Activated CD4-positive, alpha-beta T cell treated with anti-CD3 and anti-CD28 coated beads for 36 hours (primary cell): ENCODE results near the gene B4GALNT4. TPM values are rescaled to one million over a fixed set of nuclear protein-coding genes. Genes with fewer than 3 reads are reported as not detected.
A peak's percentile ranks its signal among the peaks of the same experiment; 100 is the strongest.
"Not testable (repeated sequence)": the region's sequence is repeated elsewhere in the genome, so short reads cannot be mapped to it uniquely, and the experiment has no call there.

Experiments used
- ATAC-seq: fragments of 200-7000 bp; cut with Tn5 transposase; one replicate; pipeline ENCODE4 v1.10.0; 2021; ENCODE audit warnings: mild to moderate bottlenecking, moderate library complexity
- CTCF ChIA-PET: fragments of 350-600 bp; sonication (Branson Sonifier 250); formaldehyde crosslinking; loops from one replicate; lab custom pipeline; 2021; ENCODE audit warnings: antibody characterized with exemption; lab: Charles Lee
- POLR2A ChIA-PET: fragments of 350-600 bp; sonication (Branson Sonifier 250); formaldehyde crosslinking; loops from one replicate; lab custom pipeline; 2021; ENCODE audit warnings: antibody characterized with exemption, inconsistent platforms; lab: Charles Lee
- DNase-seq: peaks from one replicate; pipeline ENCODE4 v3.0.0-alpha.2; 2020
- H3K27ac Mint-ChIP-seq: one replicate; pipeline ENCODE4 v1.8.0; 2021; ENCODE audit warnings: mixed read lengths
- H3K27me3 Mint-ChIP-seq: one replicate; pipeline ENCODE4 v1.8.0; 2021; ENCODE audit warnings: mixed read lengths
- H3K36me3 Mint-ChIP-seq: one replicate; pipeline ENCODE4 v1.8.0; 2021; ENCODE audit warnings: low read depth, mixed read lengths
- H3K4me1 Mint-ChIP-seq: one replicate; pipeline ENCODE4 v1.8.0; 2021; ENCODE audit warnings: mixed read lengths
- H3K4me3 Mint-ChIP-seq: one replicate; pipeline ENCODE4 v1.8.0; 2021; ENCODE audit warnings: mild to moderate bottlenecking, moderate library complexity, mixed read lengths
- H3K9me3 Mint-ChIP-seq: one replicate; pipeline ENCODE4 v1.8.0; 2021; ENCODE audit warnings: low read depth, mixed read lengths
- intact Hi-C, 2 experiments: fragments of 100-400 bp; cut with DNase I in 1 of 2; cut with micrococcal nuclease in 1 of 2; formaldehyde crosslinking; loops; one replicate each; pipeline versions ENCODE4 v1.14.2 to v1.15.1; 2022 to 2024; cut with DNase I, micrococcal nuclease
- total RNA-seq, 2 experiments: library from RNA; stranded (reverse); gene quantifications; one replicate each; pipeline ENCODE4 v1.2.3, GENCODE V29; 2021

B4GALNT4 gene
- total RNA-seq, 2 experiments from 2014 or later: 3.8 to 6.6 TPM

DNA sequence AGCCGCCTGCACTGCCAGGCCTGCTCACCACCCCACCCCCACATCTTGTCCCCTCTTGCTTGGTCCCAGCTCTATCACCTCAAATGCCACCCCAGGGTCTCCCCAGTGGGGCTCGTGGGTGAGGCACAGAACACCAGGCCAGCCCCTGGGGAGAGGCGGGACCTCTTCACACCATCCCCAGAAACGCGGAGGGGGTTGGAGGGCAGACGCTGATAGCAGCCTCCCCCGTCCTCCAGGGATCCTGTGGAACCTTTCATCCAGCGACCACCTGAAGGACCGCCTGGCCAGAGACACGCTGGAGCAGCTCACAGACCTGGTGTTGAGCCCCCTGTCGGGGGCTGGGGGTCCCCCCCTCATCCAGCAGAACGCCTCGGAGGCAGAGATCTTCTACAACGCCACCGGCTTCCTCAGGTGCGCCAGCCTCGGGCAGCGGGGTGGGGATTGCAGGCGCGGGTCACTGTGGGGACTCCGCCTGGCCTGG lies 30.5 kb downstream of the B4GALNT4 start:
- Mint-ChIP-seq H3K36me3 (peaks cover 3% of the 10 kb centered on the region), H3K4me1 (peaks cover 4% of the 10 kb centered on the region), H3K9me3 (no peaks in the 10 kb centered on the region), H3K27ac (no peak overlapping the region), H3K27me3 (peaks cover 8% of the 10 kb centered on the region), H3K4me3 (no peak overlapping the region)
- POLR2A ChIA-PET: no interaction called here
- DNase-seq: no peak
- ATAC-seq: no peak
- intact Hi-C loops: no loop called here
- CTCF ChIA-PET: no interaction called here

DNA sequence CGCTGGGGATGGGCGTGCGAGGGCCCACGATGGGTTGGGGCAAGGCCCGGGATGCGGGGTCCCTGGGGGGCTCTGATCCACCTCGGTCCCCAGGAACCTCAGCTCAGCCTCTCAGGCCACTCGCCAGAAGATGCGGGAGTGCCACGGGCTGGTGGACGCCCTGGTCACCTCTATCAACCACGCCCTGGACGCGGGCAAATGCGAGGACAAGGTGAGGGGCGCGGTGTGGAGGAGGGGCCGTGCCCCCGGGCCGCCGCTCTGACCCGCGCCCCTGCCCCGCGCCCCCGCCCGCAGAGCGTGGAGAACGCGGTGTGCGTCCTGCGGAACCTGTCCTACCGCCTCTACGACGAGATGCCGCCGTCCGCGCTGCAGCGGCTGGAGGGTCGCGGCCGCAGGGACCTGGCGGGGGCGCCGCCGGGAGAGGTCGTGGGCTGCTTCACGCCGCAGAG lies 31.0 kb downstream of the B4GALNT4 start:
- H3K4me3 Mint-ChIP-seq: no peak overlapping the region
- H3K27me3 Mint-ChIP-seq: peaks cover 8% of the 10 kb centered on the region
- DNase-seq (no peak), ATAC-seq (no peak)
- no peaks in the 10 kb centered on the region for H3K9me3 Mint-ChIP-seq
- no peak overlapping the region for H3K27ac Mint-ChIP-seq
- POLR2A ChIA-PET: no interaction called here
- intact Hi-C loops: no loop called here
- CTCF ChIA-PET: no interaction called here
- peaks cover 5% of the 10 kb centered on the region for H3K4me1 Mint-ChIP-seq
- peaks cover 3% of the 10 kb centered on the region for H3K36me3 Mint-ChIP-seq

DNA sequence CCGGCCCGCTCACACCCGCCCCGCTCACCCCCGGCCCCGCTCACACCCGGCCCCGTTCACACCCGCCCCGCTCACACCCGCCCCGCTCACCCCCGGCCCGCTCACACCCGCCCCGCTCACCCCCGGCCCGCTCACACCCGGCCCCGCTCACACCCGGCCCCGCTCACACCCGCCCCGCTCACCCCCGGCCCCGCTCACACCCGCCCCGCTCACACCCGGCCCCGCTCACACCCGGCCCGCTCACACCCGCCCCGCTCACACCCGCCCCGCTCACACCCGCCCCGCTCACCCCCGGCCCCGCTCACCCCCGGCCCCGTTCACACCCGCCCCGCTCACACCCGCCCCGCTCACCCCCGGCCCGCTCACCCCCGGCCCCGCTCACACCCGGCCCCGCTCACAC lies 31.9 kb downstream of the B4GALNT4 start:
- H3K9me3 Mint-ChIP-seq, CTCF ChIA-PET, DNase-seq, POLR2A ChIA-PET, intact Hi-C loops, H3K36me3 Mint-ChIP-seq, H3K4me1 Mint-ChIP-seq, H3K27me3 Mint-ChIP-seq, H3K4me3 Mint-ChIP-seq, H3K27ac Mint-ChIP-seq, ATAC-seq: not testable (repeated sequence)

DNA sequence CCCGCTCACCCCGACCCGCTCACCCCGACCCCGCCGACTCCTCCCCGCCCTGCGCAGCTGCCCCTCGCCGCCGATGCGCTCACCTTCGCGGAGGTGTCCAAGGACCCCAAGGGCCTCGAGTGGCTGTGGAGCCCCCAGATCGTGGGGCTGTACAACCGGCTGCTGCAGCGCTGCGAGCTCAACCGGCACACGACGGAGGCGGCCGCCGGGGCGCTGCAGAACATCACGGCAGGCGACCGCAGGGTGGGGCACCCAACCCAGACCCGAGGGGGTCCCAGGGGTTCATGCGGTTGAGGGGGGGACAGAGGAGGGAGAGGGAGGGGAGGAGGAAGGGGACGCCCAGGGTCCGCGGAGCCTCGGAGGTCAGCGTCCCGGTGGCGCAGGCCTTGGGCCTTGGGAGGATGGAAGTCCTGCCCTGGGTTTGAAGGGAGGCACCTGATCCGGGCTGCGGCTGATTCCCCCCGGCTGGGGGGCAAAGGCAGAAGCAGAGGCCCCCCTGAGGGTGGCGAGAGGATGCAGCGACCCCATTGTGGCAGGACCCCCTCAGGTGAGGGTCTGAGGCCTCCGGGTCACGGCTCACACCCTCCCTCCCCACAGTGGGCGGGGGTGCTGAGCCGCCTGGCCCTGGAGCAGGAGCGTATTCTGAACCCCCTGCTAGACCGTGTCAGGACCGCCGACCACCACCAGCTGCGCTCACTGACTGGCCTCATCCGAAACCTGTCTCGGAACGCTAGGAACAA lies 33.9 kb downstream of the B4GALNT4 start:
- Mint-ChIP-seq H3K4me1 (peaks cover 9% of the 10 kb centered on the region), H3K9me3 (no peaks in the 10 kb centered on the region), H3K36me3 (peaks cover 3% of the 10 kb centered on the region), H3K27ac (no peak overlapping the region), H3K4me3 (no peak overlapping the region), H3K27me3 (peaks cover 8% of the 10 kb centered on the region)
- ChIA-PET CTCF (interaction anchor here (0.5 kb wide), 1 partner anchor 19 kb away, joined by 3 read pairs; no protein-coding TSS in a partner anchor), POLR2A (interaction anchor here (0.6 kb wide), 1 partner anchor 73 kb away, joined by 3 read pairs; no protein-coding TSS in a partner anchor)
- intact Hi-C loops: no loop called here
- no peak for DNase-seq
- no peak for ATAC-seq

DNA sequence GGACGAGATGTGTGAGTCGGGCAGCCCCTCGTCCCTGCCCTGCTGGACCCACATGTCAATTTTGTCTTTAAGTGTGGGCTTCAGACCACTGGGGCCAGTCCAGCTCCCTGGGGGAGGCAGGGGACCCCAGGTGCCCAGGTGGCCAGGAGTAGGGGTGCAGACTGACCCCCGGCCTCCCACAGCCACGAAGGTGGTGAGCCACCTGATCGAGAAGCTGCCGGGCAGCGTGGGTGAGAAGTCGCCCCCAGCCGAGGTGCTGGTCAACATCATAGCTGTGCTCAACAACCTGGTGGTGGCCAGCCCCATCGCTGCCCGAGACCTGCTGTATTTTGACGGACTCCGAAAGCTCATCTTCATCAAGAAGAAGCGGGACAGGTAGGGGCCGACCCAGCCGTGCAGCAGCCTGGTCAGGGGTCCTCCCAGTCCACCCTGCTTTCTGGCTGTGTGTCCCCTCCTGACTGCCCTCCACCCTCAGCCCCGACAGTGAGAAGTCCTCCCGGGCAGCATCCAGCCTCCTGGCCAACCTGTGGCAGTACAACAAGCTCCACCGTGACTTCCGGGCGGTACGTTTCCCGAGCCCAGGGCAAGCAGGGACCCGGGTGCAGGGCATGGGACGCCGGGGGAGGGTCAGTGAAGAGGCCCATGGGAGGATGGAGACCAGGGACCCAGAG lies 34.6 kb downstream of the B4GALNT4 start:
- H3K27ac Mint-ChIP-seq: no peak overlapping the region

DNA sequence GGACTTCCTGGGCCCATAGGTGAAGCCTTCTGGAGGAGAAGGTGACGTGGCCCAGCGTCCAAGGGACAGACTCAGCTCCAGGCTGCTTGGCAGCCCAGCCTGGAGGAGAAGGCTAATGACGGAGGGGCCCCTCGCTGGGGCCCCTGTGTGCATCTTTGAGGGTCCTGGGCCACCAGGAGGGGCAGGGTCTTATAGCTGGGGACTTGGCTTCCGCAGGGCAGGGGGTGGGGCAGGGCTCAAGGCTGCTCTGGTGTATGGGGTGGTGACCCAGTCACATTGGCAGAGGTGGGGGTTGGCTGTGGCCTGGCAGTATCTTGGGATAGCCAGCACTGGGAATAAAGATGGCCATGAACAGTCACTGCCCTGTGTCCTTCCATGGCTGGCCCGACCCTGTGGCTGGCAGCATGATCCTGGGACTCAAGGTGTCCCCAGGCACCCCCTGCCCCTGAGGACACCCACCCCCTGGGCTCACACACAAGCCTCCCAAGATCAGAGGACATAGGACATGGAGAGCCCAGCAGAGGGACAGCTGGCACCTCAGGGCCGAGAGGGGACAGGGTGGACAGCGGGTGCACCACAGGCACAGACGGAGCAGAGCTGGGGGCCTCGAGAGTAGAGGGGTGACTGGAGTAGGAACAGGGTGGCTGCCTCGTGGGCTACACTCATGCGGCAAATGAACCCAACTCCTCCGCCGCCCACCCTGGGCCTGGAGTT lies 35.4 kb downstream of the B4GALNT4 start:
- Mint-ChIP-seq H3K27me3 (peaks cover 2% of the 10 kb centered on the region), H3K9me3 (no peaks in the 10 kb centered on the region), H3K4me1 (peaks cover 7% of the 10 kb centered on the region), H3K27ac (no peak overlapping the region), H3K36me3 (no peaks in the 10 kb centered on the region), H3K4me3 (no peak overlapping the region)
- DNase-seq: no peak
- CTCF ChIA-PET: no interaction called here
- ATAC-seq: no peak
- intact Hi-C loops: no loop called here
- POLR2A ChIA-PET: no interaction called here

More for the DNA sequence above, 34.6 kb downstream of the B4GALNT4 start:
- DNase-seq: no peak
- Mint-ChIP-seq H3K4me3 (no peak overlapping the region), H3K4me1 (peaks cover 9% of the 10 kb centered on the region), H3K9me3 (no peaks in the 10 kb centered on the region), H3K27me3 (peaks cover 5% of the 10 kb centered on the region), H3K36me3 (no peaks in the 10 kb centered on the region)
- intact Hi-C loops: no loop called here
- no peak for ATAC-seq
- ChIA-PET CTCF (interaction anchor here (0.5 to 0.6 kb wide), 2 partner anchors 18 to 289 kb away, joined by 3 read pairs; no protein-coding TSS in a partner anchor), POLR2A (interaction anchor here (0.6 kb wide), 1 partner anchor 73 kb away, joined by 3 read pairs; no protein-coding TSS in a partner anchor)

DNA sequence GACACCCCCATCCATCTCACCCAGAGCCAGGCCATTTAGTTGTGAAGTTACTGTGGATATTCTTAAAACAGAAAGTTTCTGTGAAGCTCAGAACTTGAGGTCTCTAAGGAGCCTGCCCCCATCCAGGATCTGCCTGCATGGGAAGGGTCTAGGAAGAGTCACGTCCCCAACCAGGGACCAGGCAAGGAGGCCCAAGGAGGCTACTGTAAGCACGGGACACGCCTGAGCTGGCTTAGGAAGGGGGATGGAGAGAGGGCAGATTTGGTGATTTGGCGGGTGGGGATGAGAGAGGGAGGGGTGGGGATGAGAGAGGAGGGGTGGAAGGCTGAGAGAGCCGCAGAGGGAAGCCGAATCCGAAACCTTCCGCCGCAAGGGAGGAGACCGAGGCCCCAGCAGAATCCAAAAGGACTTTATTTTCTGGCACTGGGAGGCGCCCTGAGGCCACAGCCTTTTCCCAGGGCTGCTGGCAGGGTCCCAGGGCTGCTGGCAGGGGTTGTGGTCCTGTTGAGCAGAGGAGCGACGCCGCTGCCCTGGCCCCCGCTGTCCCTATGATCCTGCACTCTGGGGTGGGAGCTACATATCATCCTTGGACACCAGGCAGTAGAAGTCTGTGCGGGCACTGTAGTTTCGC lies 36.1 kb downstream of the B4GALNT4 start:
- H3K27me3 Mint-ChIP-seq: no peaks in the 10 kb centered on the region
- intact Hi-C loops: no loop called here
- no peak for DNase-seq
- H3K36me3 Mint-ChIP-seq: no peaks in the 10 kb centered on the region
- peak overlapping the region; percentile 13 for H3K27ac Mint-ChIP-seq
- ATAC-seq: no peak
- H3K9me3 Mint-ChIP-seq: no peaks in the 10 kb centered on the region
- H3K4me1 Mint-ChIP-seq: peaks cover 5% of the 10 kb centered on the region
- peak overlapping the region; percentile 18 for H3K4me3 Mint-ChIP-seq
- CTCF ChIA-PET: interaction anchor here (0.9 kb wide), 1 partner anchor 9 kb away, joined by 4 read pairs; no protein-coding TSS in a partner anchor
- POLR2A ChIA-PET: interaction anchor here (1.0 kb wide), 1 partner anchor 11 kb away, joined by 3 read pairs; no protein-coding TSS in a partner anchor

DNA sequence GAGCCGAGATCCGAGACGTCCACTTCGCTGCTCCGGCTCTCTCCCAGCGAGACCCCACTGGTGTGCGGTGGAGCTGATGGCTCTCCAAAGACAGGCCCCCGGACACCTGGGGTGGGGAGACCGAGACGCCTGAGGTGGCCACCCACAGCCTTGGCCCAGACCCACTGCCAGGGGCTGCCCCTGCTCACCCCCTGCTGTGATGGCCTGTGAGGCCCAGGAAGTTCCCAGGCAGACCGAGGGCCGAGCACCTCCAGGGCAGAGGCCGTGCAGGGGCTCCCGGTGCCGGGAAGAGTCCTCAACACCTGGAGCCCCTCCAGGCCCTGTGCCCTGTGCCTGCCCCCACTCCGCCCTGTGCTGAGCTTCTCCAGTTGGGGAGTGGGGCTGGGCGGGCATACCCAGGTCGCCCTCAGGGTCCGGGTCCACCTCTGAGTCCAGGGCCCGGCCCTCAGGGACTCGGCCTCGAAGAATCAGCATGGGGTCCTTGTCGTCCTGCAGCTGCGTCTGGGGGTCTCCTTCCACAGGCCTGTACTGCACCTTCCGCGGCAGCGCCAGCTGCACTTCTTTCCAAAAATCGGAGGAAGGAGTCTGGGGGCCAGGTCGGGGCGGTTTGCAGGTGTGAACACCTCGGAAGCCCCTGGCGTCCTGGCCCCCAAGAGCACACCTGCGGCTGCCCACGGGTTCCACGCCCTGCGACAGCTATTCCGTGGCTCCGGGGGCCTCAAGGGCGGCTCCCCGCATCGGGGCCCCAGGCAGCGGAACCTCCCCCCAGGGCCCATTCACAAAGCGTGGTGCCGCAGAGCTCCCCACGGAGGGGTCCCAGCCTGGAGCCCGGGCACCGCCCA lies 36.9 kb downstream of the B4GALNT4 start:
- ChIA-PET CTCF (interaction anchor here (0.5 to 1.6 kb wide), 6 partner anchors 9 to 155 kb away, joined by 3 to 7 read pairs (median 4); no protein-coding TSS in a partner anchor), POLR2A (interaction anchor here (1.0 to 1.3 kb wide), 2 partner anchors 9 to 11 kb away, joined by 3 to 4 read pairs; no protein-coding TSS in a partner anchor)
- H3K4me1 Mint-ChIP-seq: peaks cover 5% of the 10 kb centered on the region
- peak overlapping the region; percentile 13 for H3K27ac Mint-ChIP-seq
- no peaks in the 10 kb centered on the region for H3K36me3 Mint-ChIP-seq
- H3K4me3 Mint-ChIP-seq: no peak overlapping the region
- H3K9me3 Mint-ChIP-seq: no peaks in the 10 kb centered on the region
- DNase-seq: no peak
- intact Hi-C loops: loop anchor here in 1 of 2 experiments (2.0 kb wide), 1 partner anchor 43 kb away; no protein-coding TSS in a partner anchor
- no peak for ATAC-seq
- no peaks in the 10 kb centered on the region for H3K27me3 Mint-ChIP-seq

DNA sequence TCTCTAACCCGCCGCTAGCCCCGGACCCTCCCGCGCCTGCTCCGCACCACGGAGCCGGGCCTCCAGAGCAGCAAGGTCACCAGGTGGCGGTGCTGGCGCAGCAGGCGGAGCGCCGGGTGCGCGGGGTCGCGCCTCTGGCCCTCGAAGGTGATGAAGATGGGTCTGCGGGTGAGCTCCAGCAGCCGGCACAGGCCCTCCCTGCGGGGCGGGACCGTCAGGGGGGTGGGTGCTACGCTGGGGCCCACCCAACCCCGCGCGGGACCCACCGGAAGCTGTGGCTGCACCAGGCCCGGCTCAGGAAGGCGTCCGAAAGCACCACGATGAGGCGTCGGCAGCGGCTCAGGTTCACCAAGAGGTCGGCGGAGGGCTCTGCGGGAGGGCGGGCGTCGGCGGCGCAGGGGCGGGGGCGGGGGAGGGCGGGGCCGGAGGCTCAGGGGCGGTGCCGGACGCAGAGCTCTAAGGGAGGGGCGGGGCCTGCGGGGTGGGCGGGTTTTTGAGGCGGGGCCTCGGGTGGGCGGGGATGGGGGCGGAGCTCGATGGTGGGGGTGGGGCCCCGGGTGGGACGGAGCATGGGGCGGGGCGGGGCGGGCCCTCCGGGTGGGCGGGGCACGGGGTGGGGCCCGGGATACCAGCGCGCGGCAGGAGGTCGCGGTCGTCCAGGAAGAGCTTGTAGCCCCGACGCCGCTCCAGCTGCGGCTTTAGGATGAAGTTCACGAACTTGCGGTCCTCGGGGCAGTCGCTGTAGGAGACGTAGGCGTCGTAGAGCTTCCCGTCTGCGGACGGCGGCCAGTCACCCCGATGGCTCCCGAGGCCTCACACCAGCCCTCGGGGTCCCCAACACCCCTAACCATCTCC lies 37.7 kb downstream of the B4GALNT4 start:
- peak; percentile 90 for ATAC-seq
- ChIA-PET POLR2A (interaction anchor here (1.0 to 1.4 kb wide), 3 partner anchors 10 kb away, joined by 3 to 7 read pairs (median 4); no protein-coding TSS in a partner anchor), CTCF (interaction anchor here (0.5 to 1.6 kb wide), 11 partner anchors 9 to 170 kb away, joined by 3 to 7 read pairs (median 4); partner anchors contain the start of genes ANO9 and PSMD13)
- peaks cover 5% of the 10 kb centered on the region for H3K4me1 Mint-ChIP-seq
- H3K27me3 Mint-ChIP-seq: no peaks in the 10 kb centered on the region
- no peaks in the 10 kb centered on the region for H3K36me3 Mint-ChIP-seq
- intact Hi-C loops: loop anchor here (1.0 to 2.0 kb wide), 10 partner anchors 41 to 288 kb away; partner anchors contain the start of genes BET1L (in 1 of the 2), DEAF1 (in 1 of the 2), HRAS (in 1 of the 2) and PHRF1 (in 1 of the 2)
- no peaks in the 10 kb centered on the region for H3K9me3 Mint-ChIP-seq
- peak; percentile 93 for DNase-seq
- H3K27ac Mint-ChIP-seq: no peak overlapping the region
- no peak overlapping the region for H3K4me3 Mint-ChIP-seq
